Measurements from ENCODE around the gene RHOD. TPM values are rescaled to one million over a fixed set of nuclear protein-coding genes. Genes with fewer than 3 reads are reported as not detected.

RHOD gene
- total and polyA plus RNA-seq, 2 donors (not counting 3 experiments of a cell fraction or from before 2014, with no cell fraction given), result 10.6 to 17.9 TPM

DNA sequence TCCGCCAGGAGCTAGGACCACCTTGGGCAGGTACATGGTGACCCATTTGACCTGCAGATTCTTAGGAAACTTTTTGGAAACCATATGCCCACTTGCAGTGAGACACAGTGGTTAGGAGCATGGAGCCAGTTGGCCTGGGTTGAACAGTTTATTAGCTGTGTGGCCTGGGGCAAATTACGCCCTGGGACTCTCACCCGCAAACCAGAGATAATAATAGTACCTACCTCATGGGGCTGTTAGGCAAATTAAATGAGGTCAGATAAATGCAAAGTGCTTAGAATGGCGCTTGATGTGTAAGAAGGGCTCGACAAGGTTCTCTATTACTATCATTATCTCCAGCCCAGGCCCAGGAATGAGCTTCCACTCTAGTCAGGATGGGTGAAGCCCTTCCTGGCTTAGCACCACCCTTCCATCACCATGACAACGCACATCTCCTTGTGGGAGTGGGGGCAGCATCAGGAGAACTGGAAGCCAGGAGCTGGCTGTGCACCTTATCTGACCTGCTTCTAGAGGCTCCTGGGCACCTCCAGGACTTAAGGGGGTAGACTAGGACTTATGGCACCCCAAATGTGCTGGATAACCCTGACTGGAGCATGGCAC is 28.6 kb upstream of the RHOD start:
- Histone ChIP-seq H4K20me1 (replicated peaks; ENCODE audit: control insufficient read depth, extremely low read depth, insufficient read depth, low read length) (no peaks in the 10 kb centered on the region), H2AFZ (ENCODE audit: low read depth, low read length) (no peak overlapping the region), H3K27ac (ENCODE audit: insufficient read depth, low read depth, low read length) (no peak overlapping the region), H3K9me3 (replicated peaks; ENCODE audit: control insufficient read depth, insufficient read depth, low read length) (no peaks in the 10 kb centered on the region), H3K4me1 (ENCODE audit: control insufficient read depth, extremely low read depth, insufficient read depth, low read length) (no peaks in the 10 kb centered on the region), H3K79me2 (ENCODE audit: control insufficient read depth, insufficient read depth, low read length) (no peaks in the 10 kb centered on the region), H3K4me3 (replicated peaks in 1 of 3; ENCODE audit: insufficient read depth in 1 of 3, low read depth in 1 of 3, low read length in 3 of 3) (no peak overlapping the region), H3K27me3 (ENCODE audit: control insufficient read depth in 2 of 2, insufficient read depth in 2 of 2, low read length in 2 of 2) (peaks cover 20% of the 10 kb centered on the region in 2 experiments), H3K36me3 (ENCODE audit: control insufficient read depth in 2 of 2, extremely low read depth in 1 of 2, insufficient read depth in 2 of 2, low read length in 2 of 2) (no peaks in the 10 kb centered on the region), H3K9me1 (replicated peaks; ENCODE audit: control insufficient read depth, extremely low read depth, insufficient read depth, low read length) (no peaks in the 10 kb centered on the region), H3K4me2 (ENCODE audit: insufficient read depth, low read length) (no peak overlapping the region), H3K9ac (replicated peaks; ENCODE audit: extremely low read depth, insufficient read depth, low read length) (no peak overlapping the region)
- dilution Hi-C loops (cut with MboI; ENCODE audit: extremely low pct_ligation_motif_present, low sequenced_read_pairs) (no loop called here), intact Hi-C loops (cut with micrococcal nuclease) (no loop called here)
- POLR2A ChIA-PET, result no interaction called here
- FAIRE-seq (no peak), DNase-seq (ENCODE audit: low read depth, low spot score) (no peak)
- TF ChIP-seq FOS (IDR thresholded peaks at IDR 0.05; ENCODE audit: borderline replicate concordance, insufficient read depth, low read length) (no peak), MYC (IDR thresholded peaks at IDR 0.05; ENCODE audit: low read depth, low read length) (no peak), JUN (IDR thresholded peaks at IDR 0.05; ENCODE audit: borderline replicate concordance, insufficient read depth, insufficient read length, low read depth) (no peak), POLR2A (IDR thresholded peaks at IDR 0.05; ENCODE audit: low read depth, low read length) (no peak), EZH2 (IDR thresholded peaks at IDR 0.05; ENCODE audit: borderline replicate concordance, low read depth, low read length, severe bottlenecking) (no peak), POLR2AphosphoS5 (IDR thresholded peaks at IDR 0.05; ENCODE audit: insufficient read depth, low read depth, low read length) (no peak)
- TF ChIP-seq, protein P1, sequence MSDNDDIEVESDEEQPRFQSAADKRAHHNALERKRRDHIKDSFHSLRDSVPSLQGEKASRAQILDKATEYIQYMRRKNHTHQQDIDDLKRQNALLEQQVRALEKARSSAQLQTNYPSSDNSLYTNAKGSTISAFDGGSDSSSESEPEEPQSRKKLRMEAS (IDR thresholded peaks at IDR 0.05; ENCODE audit: insufficient read depth, insufficient read length), result no peak
- no TSS peak for BruUV-seq (replicated peaks)
- CTCF ChIA-PET, result interaction anchor here (0.6 to 1.3 kb wide), 4 partner anchors 10 to 706 kb away, joined by 3 to 4 read pairs (median 4); no protein-coding TSS in a partner anchor

- no peaks in the 10 kb centered on the region for H3K9me1 ChIP-seq (replicated peaks; ENCODE audit: control insufficient read depth, extremely low read depth, insufficient read depth, low read length)
- no peak overlapping the region for H2AFZ ChIP-seq (ENCODE audit: low read depth, low read length)
- ChIA-PET CTCF (interaction anchor here (1.0 to 1.5 kb wide), 2 partner anchors 25 to 137 kb away, joined by 3 read pairs; no protein-coding TSS in a partner anchor), POLR2A (no interaction called here)
- no peak overlapping the region for H3K27ac ChIP-seq (ENCODE audit: insufficient read depth, low read depth, low read length)
- peaks cover 13 to 14% of the 10 kb centered on the region in 2 experiments for H3K27me3 ChIP-seq (ENCODE audit: control insufficient read depth in 2 of 2, insufficient read depth in 2 of 2, low read length in 2 of 2)
- H3K4me3 ChIP-seq (replicated peaks in 1 of 3; ENCODE audit: insufficient read depth in 1 of 3, low read depth in 1 of 3, low read length in 3 of 3), result no peak overlapping the region
- BruUV-seq (replicated peaks), result no TSS peak
- H3K4me1 ChIP-seq (ENCODE audit: control insufficient read depth, extremely low read depth, insufficient read depth, low read length), result no peaks in the 10 kb centered on the region
- H3K79me2 ChIP-seq (ENCODE audit: control insufficient read depth, insufficient read depth, low read length), result no peaks in the 10 kb centered on the region
- H3K9me3 ChIP-seq (replicated peaks; ENCODE audit: control insufficient read depth, insufficient read depth, low read length), result no peaks in the 10 kb centered on the region
- intact Hi-C loops (cut with micrococcal nuclease) (no loop called here), dilution Hi-C loops (cut with MboI; ENCODE audit: extremely low pct_ligation_motif_present, low sequenced_read_pairs) (no loop called here)
- FAIRE-seq (no peak), DNase-seq (ENCODE audit: low read depth, low spot score) (no peak)
- no peak overlapping the region for H3K9ac ChIP-seq (replicated peaks; ENCODE audit: extremely low read depth, insufficient read depth, low read length)
- no peaks in the 10 kb centered on the region for H3K36me3 ChIP-seq (ENCODE audit: control insufficient read depth in 2 of 2, extremely low read depth in 1 of 2, insufficient read depth in 2 of 2, low read length in 2 of 2)
- TF ChIP-seq CTCF (IDR thresholded peaks at IDR 0.05; ENCODE audit: extremely low read depth in 1 of 2, insufficient read depth in 1 of 2, low read depth in 1 of 2, low read length in 2 of 2) (no peak), JUN (IDR thresholded peaks at IDR 0.05; ENCODE audit: borderline replicate concordance, insufficient read depth, insufficient read length, low read depth) (no peak), GATA2 (IDR thresholded peaks at IDR 0.05; ENCODE audit: insufficient read depth, insufficient read length, low read depth, low read length) (no peak)
- TF ChIP-seq, protein P1 (IDR thresholded peaks at IDR 0.05; ENCODE audit: insufficient read depth, insufficient read length), result no peak
- no peaks in the 10 kb centered on the region for H4K20me1 ChIP-seq (replicated peaks; ENCODE audit: control insufficient read depth, extremely low read depth, insufficient read depth, low read length)
- no peak overlapping the region for H3K4me2 ChIP-seq (ENCODE audit: insufficient read depth, low read length)
Observed at GRCh38 chr11:67029146-67029545, 27.5 kb upstream of the RHOD start.
